ENCODE results near the gene THOP1.
A peak's percentile ranks its signal among the peaks of the same experiment; 100 is the strongest.

THOP1 gene

GRCh38 chr19:2785244-2785997, at the start of gene THOP1:
Gene THOP1, plus strand, starts transcription at chr19:2785503. Its CDS starts 160 bp downstream, at chr19:2785663.
- peak; percentile 100 for DNase-seq (ENCODE audit: low read depth in 2 of 2)

- no peak for DNase-seq (ENCODE audit: low read depth in 2 of 2)
Observed at GRCh38 chr19:2736550-2737190, 48.6 kb upstream of the THOP1 start.

- DNase-seq (ENCODE audit: low read depth in 2 of 2), result peak; percentile 99
Observed at GRCh38 chr19:2739602-2740313, 45.5 kb upstream of the THOP1 start, which contains the start of gene SLC39A3. Gene SLC39A3, minus strand, starts transcription at chr19:2740017. Its CDS starts 2,760 bp downstream, at chr19:2737257.

GRCh38 chr19:2740314-2740656, 45.0 kb upstream of the THOP1 start:
- no peak for DNase-seq (ENCODE audit: low read depth in 2 of 2)

DNA sequence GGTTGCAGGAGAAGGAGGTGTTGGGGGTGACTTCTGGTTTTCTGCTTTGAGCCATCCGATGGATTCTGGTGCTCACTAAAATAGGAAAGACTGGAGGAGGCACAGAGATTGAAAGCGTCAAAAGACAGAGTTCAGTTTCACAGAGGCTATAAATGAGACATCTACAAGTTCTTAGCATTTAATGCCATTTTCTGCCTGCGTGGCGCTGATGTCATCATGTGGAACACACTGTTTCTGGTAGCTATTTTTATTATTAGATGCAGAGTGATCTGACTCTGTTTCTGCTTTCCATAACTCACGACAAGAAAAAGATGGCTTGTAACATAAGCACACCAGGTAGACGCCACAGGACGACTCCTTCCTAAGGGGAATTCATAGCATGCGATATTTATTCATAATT, 42.2 kb upstream of the THOP1 start:
- DNase-seq (ENCODE audit: low read depth in 2 of 2), result no peak

DNA sequence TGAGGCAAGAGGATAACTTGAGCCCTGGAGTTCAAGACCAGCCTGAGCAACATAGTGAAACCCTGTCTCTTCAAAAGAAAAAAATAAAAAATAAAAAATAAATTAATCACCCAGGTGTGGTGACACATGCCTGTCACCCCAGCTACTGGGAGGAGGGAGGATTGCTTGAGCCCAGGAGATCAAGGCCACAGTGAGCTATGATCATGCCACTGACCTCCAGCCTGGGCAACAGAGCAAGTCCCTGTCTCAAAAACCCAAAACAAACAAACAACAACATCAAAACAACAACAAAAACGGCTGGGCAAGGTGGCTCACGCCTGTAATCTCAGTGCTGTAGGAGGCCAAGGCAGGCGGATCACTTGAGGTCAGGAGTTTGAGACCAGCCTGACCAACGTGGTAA, 41.2 kb upstream of the THOP1 start:
- DNase-seq (ENCODE audit: low read depth in 2 of 2), result no peak

GRCh38 chr19:2747349-2747748, 38.0 kb upstream of the THOP1 start:
- no peak for DNase-seq (ENCODE audit: low read depth in 2 of 2)

GRCh38 chr19:2750808-2751437, 34.4 kb upstream of the THOP1 start:
- DNase-seq (ENCODE audit: low read depth in 2 of 2), result no peak

GRCh38 chr19:2751438-2751830, 33.9 kb upstream of the THOP1 start:
- DNase-seq (ENCODE audit: low read depth in 2 of 2), result no peak

DNA sequence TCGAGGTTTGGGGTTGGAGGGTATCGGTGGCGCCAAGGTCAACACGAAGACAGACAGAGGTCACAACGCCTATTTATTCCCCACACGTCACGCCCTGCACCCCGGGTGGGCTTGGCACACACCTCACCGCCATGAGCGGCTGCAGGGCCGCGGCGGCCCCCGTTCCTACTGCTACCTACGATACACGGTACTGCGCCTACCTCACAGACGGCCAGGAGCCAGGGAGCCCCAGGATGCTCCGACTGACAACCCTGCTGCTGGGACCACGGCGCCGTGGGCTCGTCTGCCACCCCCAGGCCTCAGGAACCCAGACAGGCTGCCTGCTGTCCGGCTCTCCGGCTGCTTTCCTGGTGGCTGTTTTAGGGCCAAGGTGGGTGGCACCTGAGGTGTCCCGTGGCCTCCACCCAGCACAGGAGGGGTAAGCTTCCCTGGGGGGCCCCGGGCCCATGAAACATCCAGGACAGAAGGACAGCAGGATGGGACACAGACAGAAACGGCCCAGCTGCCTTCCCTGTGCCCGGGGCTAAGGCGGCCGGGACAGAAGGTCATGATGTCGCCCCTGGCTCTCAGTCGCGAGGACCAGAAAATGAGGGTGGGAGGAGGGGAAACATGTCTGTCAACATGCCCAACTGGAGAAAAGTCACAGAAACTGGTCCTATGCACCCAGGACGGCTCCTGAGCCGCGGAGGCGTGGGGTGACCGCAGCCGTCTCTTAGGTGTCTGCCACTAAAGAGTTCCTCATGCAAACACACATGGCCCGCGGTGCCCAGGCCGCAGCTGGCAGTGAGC, 30.4 kb upstream of the THOP1 start:
- DNase-seq (ENCODE audit: low read depth in 2 of 2), result no peak

- DNase-seq (ENCODE audit: low read depth in 2 of 2), result no peak
Observed at GRCh38 chr19:2755448-2755705, 29.9 kb upstream of the THOP1 start.

GRCh38 chr19:2755811-2756210, 29.5 kb upstream of the THOP1 start:
- no peak for DNase-seq (ENCODE audit: low read depth in 2 of 2)

GRCh38 chr19:2756477-2756876, 28.8 kb upstream of the THOP1 start:
- no peak for DNase-seq (ENCODE audit: low read depth in 2 of 2)

- DNase-seq (ENCODE audit: low read depth in 2 of 2), result no peak
Observed at GRCh38 chr19:2756921-2757881, 28.1 kb upstream of the THOP1 start.

- no peak for DNase-seq (ENCODE audit: low read depth in 2 of 2)
Observed at GRCh38 chr19:2758601-2759313, 26.5 kb upstream of the THOP1 start.

DNA sequence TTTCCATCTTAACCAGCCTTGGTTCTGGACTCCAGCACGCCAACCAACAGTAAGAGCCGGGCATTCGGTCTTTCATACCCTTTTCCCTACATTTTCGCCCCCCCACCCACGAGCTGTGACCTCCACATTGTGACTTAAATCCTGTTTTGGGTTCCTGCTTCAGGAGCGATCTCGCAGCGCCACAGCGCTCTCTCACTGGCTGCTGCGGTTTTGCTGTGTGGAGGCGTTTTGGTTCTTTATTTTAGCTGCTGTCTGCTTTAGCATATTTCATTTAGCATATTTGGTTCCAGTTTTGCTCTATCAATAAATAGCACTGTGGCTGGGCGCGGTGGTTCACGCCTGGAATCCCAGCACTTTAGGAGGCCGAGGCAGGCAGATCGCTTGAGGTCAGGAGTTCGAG, 25.9 kb upstream of the THOP1 start:
- DNase-seq (ENCODE audit: low read depth in 2 of 2), result no peak

- DNase-seq (ENCODE audit: low read depth in 2 of 2), result no peak
Observed at GRCh38 chr19:2759965-2760364, 25.3 kb upstream of the THOP1 start.

GRCh38 chr19:2761309-2761677, 24.0 kb upstream of the THOP1 start:
- no peak for DNase-seq (ENCODE audit: low read depth in 2 of 2)

DNA sequence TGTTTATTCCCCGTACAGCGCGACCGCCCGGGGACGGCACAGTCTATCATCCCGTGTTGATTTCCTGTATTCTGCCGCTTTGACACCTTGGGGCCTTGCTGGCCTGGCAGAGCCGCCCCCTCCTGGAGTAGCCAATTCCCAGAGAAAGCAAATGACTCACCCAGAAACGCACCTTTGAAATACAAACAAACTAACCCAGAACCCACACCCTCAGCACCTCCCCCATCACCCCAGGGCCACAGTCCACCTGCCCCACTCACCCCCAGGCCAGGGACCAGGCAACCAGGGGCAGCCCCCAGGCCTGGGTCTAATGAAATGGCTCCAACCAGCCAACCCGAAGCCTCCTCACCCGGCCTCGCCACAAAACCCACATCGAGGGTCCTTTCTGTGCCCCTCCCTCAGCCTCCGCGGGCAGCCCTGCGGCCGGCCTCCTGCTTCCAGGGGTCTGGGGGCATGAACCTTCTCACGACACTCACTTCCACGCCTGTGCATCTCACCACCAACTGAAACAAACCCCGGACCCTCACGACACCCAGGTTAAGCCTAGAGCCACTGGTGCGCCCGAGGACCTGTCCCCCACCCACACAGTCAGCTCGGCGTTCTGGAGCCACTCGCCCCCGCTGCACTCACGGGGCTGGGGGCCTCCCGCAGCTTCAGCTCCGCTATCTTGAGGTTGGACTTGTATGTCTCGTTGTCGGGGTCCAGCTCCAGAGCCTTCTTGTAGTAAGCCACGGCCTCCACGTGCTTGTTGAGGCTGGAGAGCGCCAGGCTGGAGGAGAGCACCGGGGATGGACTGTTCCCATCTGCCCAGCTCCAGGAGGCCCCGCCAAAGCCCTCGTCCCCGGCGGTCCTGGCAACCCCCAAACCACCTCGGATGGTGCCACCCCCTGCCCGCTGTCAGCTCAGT, 23.2 kb upstream of the THOP1 start:
- no peak for DNase-seq (ENCODE audit: low read depth in 2 of 2)
